Kidney (tissue), 14 donors: Measurements from ENCODE around the gene MPP1. TPM values are rescaled to one million over a fixed set of nuclear protein-coding genes. Genes with fewer than 3 reads are reported as not detected.

Source experiments
- DNase-seq, 5 donors: peaks; one replicate each; pipeline ENCODE4 v3.0.0-alpha.2; 2013 to 2020
- FAIRE-seq: peaks from 2 replicates; lab custom pipeline; 2012; peaks lifted over from hg19 to GRCh38; lab: Jason Lieb, UNC
- H3K27ac ChIP-seq, 2 donors: one replicate each; pipeline ENCODE4 v1.7.0; 2013; ENCODE audit warnings: low read depth in 2 of 2, low read length in 2 of 2, inconsistent platforms in 1 of 2
- H3K27me3 ChIP-seq: one replicate; pipeline ENCODE4 v1.7.1; 2013; ENCODE audit warnings: low read length, inconsistent platforms; ENCODE audit not compliant: control insufficient read depth, insufficient read depth
- H3K36me3 ChIP-seq, 3 donors: one replicate each; pipeline versions ENCODE4 v1.7.0 to v1.7.1; 2013; ENCODE audit warnings: low read length in 3 of 3, control low read depth in 1 of 3, inconsistent platforms in 1 of 3; ENCODE audit not compliant: insufficient read depth in 3 of 3, control insufficient read depth in 2 of 3
- H3K4me1 ChIP-seq, 3 donors: one replicate each; pipeline versions ENCODE4 v1.7.0 to v1.7.1; 2013; ENCODE audit warnings: low read length in 3 of 3, inconsistent platforms in 1 of 3, low read depth in 1 of 3; ENCODE audit not compliant: control insufficient read depth in 2 of 3, insufficient read depth in 2 of 3
- H3K4me3 ChIP-seq, 3 donors: one replicate each; pipeline versions ENCODE4 v1.7.0 to v1.8.1; 2013; ENCODE audit warnings: low read length in 3 of 3, control low read depth in 1 of 3, inconsistent platforms in 1 of 3
- H3K9ac ChIP-seq, 3 donors: one replicate each; pipeline versions ENCODE4 v1.7.0 to v1.7.1; 2013; ENCODE audit warnings: low read length in 3 of 3, control low read depth in 1 of 3, inconsistent platforms in 1 of 3
- H3K9me3 ChIP-seq, 3 donors: one replicate each; pipeline versions ENCODE4 v1.7.0 to v1.7.1; 2013; ENCODE audit warnings: low read length in 3 of 3, control low read depth in 1 of 3, inconsistent platforms in 1 of 3; ENCODE audit not compliant: control insufficient read depth in 2 of 3, insufficient read depth in 1 of 3
- intact Hi-C: fragments of 100-400 bp; cut with DNase I; formaldehyde crosslinking; loops from one replicate; pipeline ENCODE4 v1.11.1; 2022
- polyA plus RNA-seq: library from polyadenylated mRNA; stranded (reverse); fragments of 350-450 nt; fragmentation: Illumina TruSeq; extraction: RNeasy Lipid Tissue Mini Kit (QIAGEN cat#74804); gene quantifications from one replicate; pipeline ENCODE4 v1.2.3, GENCODE V29; 2014; ENCODE audit warnings: low read depth, low replicate concordance; ENCODE audit not compliant: insufficient read depth
- total RNA-seq: library from RNA; stranded (reverse); fragmentation: NEBNext Ultra II Directional; extraction: Animal tissue kit (Norgen Biotek cat#: 25700); gene quantifications from one replicate; pipeline ENCODE4 v1.2.1, GENCODE V29; 2021
- TF ChIP-seq, protein P1 (sequence below): IDR thresholded peaks from 3 replicates; pipeline ENCODE4 v1.5.1; 2012; ENCODE audit warnings: mild to moderate bottlenecking, moderate library complexity, borderline replicate concordance; ENCODE audit not compliant: insufficient read depth; ENCODE audit errors: extremely low read depth
- donor health status: control.
- donor health status: control.
- donor health status: control.
- donor health status: control.
- donor health status: control.
- donor health status: DM: yes; HTN: yes; CAD: no.
- donor health status: Normal renal cell carcinoma (clear cell type).

The MPP1 gene
- total and polyA plus RNA-seq, 2 donors from 2014 or later = 47.0 to 76.4 TPM

- Histone ChIP-seq H3K4me3 (no peak overlapping the region), H3K9me3 (no peaks in the 10 kb centered on the region), H3K36me3 (no peaks in the 10 kb centered on the region), H3K27me3 (no peaks in the 10 kb centered on the region), H3K9ac (no peak overlapping the region), H3K27ac (no peak overlapping the region), H3K4me1 (peaks cover 0 to 3% (median 2%) of the 10 kb centered on the region in 3 donors)
- intact Hi-C loops = no loop called here
- TF ChIP-seq, protein P1, sequence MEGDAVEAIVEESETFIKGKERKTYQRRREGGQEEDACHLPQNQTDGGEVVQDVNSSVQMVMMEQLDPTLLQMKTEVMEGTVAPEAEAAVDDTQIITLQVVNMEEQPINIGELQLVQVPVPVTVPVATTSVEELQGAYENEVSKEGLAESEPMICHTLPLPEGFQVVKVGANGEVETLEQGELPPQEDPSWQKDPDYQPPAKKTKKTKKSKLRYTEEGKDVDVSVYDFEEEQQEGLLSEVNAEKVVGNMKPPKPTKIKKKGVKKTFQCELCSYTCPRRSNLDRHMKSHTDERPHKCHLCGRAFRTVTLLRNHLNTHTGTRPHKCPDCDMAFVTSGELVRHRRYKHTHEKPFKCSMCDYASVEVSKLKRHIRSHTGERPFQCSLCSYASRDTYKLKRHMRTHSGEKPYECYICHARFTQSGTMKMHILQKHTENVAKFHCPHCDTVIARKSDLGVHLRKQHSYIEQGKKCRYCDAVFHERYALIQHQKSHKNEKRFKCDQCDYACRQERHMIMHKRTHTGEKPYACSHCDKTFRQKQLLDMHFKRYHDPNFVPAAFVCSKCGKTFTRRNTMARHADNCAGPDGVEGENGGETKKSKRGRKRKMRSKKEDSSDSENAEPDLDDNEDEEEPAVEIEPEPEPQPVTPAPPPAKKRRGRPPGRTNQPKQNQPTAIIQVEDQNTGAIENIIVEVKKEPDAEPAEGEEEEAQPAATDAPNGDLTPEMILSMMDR = no peak
- no peak for DNase-seq
- FAIRE-seq = peak; percentile 15
Observed at GRCh38 chrX:154793084-154793795, 12.0 kb downstream of the MPP1 start.

- no peaks in the 10 kb centered on the region for H3K9me3 ChIP-seq
- peak overlapping the region in 1 of 2 donors; percentile 23 for H3K27ac ChIP-seq
- H3K4me1 ChIP-seq = peaks cover 0 to 3% (median 2%) of the 10 kb centered on the region in 3 donors
- no peaks in the 10 kb centered on the region for H3K27me3 ChIP-seq
- FAIRE-seq (no peak), DNase-seq (no peak)
- H3K9ac ChIP-seq = no peak overlapping the region
- H3K4me3 ChIP-seq = no peak overlapping the region
- H3K36me3 ChIP-seq = no peaks in the 10 kb centered on the region
- intact Hi-C loops = no loop called here
- TF ChIP-seq, protein P1 = no peak
Observed at GRCh38 chrX:154791939-154792338, 13.3 kb downstream of the MPP1 start.

DNA sequence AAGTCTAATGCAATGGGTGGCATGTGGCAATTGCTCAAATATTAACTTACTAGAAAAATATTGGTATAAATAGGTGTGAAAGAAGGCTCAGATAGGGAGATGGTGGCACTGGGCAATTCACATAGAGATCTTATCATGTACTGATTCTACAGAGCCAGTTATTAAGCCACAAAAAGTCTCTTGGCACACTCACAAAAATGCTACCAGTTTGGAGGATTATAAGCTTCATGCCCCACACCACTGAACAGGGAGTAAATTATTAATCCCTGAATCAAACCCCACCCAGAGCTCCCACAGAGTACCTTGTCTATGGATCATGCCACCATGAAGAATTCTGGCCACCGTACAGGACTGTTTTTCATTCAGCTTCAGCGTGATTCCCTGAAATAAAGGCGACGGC lies 13.8 kb downstream of the MPP1 start:
- peak; percentile 53 for FAIRE-seq

More for the DNA sequence above, 13.8 kb downstream of the MPP1 start:
- H3K36me3 ChIP-seq = no peaks in the 10 kb centered on the region
- H3K4me3 ChIP-seq = no peak overlapping the region
- H3K27me3 ChIP-seq = no peaks in the 10 kb centered on the region
- intact Hi-C loops = no loop called here
- TF ChIP-seq, protein P1 = no peak
- H3K9ac ChIP-seq = no peak overlapping the region
- H3K4me1 ChIP-seq = peaks cover 0 to 3% (median 0%) of the 10 kb centered on the region in 3 donors
- H3K27ac ChIP-seq = no peak overlapping the region
- no peaks in the 10 kb centered on the region for H3K9me3 ChIP-seq
- DNase-seq = no peak
